Panc1 (cell line): ENCODE measurements around the gene MPND.

Source experiments
- CTCF ChIP-seq: fragments of 450-650 bp; IDR thresholded peaks from 2 replicates; pipeline ENCODE4 v1.5.1; 2017; ENCODE audit warnings: mild to moderate bottlenecking
- POLR2AphosphoS5 ChIP-seq: IDR thresholded peaks from 2 replicates; pipeline ENCODE4 v1.6.1; 2012; ENCODE audit warnings: mild to moderate bottlenecking, low read depth, low read length, moderate library complexity
- REST ChIP-seq, 2 experiments: IDR thresholded peaks; 2 replicates each; pipeline ENCODE4 v1.6.1; 2011 to 2012; ENCODE audit warnings: low read depth in 2 of 2, control low read depth in 1 of 2, low read length in 1 of 2, mild to moderate bottlenecking in 1 of 2, moderate library complexity in 1 of 2; ENCODE audit not compliant: insufficient read depth in 1 of 2

- no peak for TF ChIP-seq POLR2AphosphoS5
- no peak for TF ChIP-seq CTCF
- TF ChIP-seq REST (IDR thresholded peaks at IDR 0.05; ENCODE audit: insufficient read depth in 1 of 2, low read depth in 2 of 2, low read length in 1 of 2): no peak
Observed at GRCh38 chr19:4350726-4351125, 7.4 kb downstream of the MPND start.
